ENCODE results near the gene ZC3H13.

- TF ChIP-seq CTCF (conservative IDR thresholded peaks at IDR 0.05; ENCODE audit: low read depth, low read length), result no peak
- TF ChIP-seq EZH2 (IDR thresholded peaks at IDR 0.05; ENCODE audit: borderline replicate concordance, low read depth, low read length, poor library complexity, severe bottlenecking), result no peak
Observed at GRCh38 chr13:46016216-46016615, 36.3 kb downstream of the ZC3H13 start.

All from A673 (cell line).